HUES64 (cell line): ENCODE data around the gene LPAR6.

Experiments used
- H3K27ac ChIP-seq: 2 replicates; pipeline ENCODE4 v1.7.0; 2013; ENCODE audit warnings: low read depth, low read length, inconsistent platforms
- H3K27me3 ChIP-seq: 2 replicates; pipeline ENCODE4 v1.6.1; 2013; ENCODE audit warnings: mild to moderate bottlenecking, low read length; ENCODE audit not compliant: insufficient read depth
- H3K36me3 ChIP-seq: 2 replicates; pipeline ENCODE4 v1.6.1; 2013; ENCODE audit warnings: mild to moderate bottlenecking, low read length; ENCODE audit not compliant: insufficient read depth
- H3K4me1 ChIP-seq: 2 replicates; pipeline ENCODE4 v1.6.1; 2013; ENCODE audit warnings: mild to moderate bottlenecking, low read length, moderate library complexity; ENCODE audit not compliant: insufficient read depth
- H3K4me3 ChIP-seq: 2 replicates; pipeline ENCODE4 v1.5.1; 2013; ENCODE audit warnings: mild to moderate bottlenecking, low read length, moderate library complexity
- H3K9ac ChIP-seq: 2 replicates; pipeline ENCODE4 v1.6.1; 2013; ENCODE audit warnings: mild to moderate bottlenecking, low read depth, low read length
- H3K9me3 ChIP-seq: 2 replicates; pipeline ENCODE4 v1.6.1; 2013; ENCODE audit warnings: low read depth, low read length; ENCODE audit not compliant: insufficient read depth
- WGBS: fragments of 150-250, 120-280 bp; methylation state at CpG from one replicate; pipeline ENCODE4 v1.1.7; 2013; ENCODE audit warnings: missing lambda C conversion rate; 5-methylcytosine and 5-hydroxymethylcytosine counted together

Gene LPAR6

GRCh38 chr13:48400090-48400694 lies 12.7 kb downstream of the LPAR6 start:
- Histone ChIP-seq H3K27ac (no peak overlapping the region), H3K4me1 (no peaks in the 10 kb centered on the region), H3K9me3 (no peaks in the 10 kb centered on the region), H3K9ac (no peak overlapping the region), H3K4me3 (no peak overlapping the region), H3K36me3 (no peaks in the 10 kb centered on the region), H3K27me3 (no peaks in the 10 kb centered on the region)
- WGBS = 86% methylated on average over 1 of the region's 2 CpGs

- Histone ChIP-seq H3K27me3 (no peaks in the 10 kb centered on the region), H3K27ac (no peak overlapping the region), H3K9ac (no peak overlapping the region)
Measured at GRCh38 chr13:48398450-48399095, 14.3 kb downstream of the LPAR6 start.

GRCh38 chr13:48397744-48398143 lies 15.2 kb downstream of the LPAR6 start:
- H3K27me3 ChIP-seq = no peaks in the 10 kb centered on the region
- no peak overlapping the region for H3K9ac ChIP-seq
- H3K9me3 ChIP-seq = peaks cover 2% of the 10 kb centered on the region; the same call in 1 of the 2 replicates
- no peaks in the 10 kb centered on the region for H3K36me3 ChIP-seq
- no peak overlapping the region for H3K27ac ChIP-seq
- H3K4me3 ChIP-seq = no peak overlapping the region
- 100% methylated on average over 1 of the region's 1 CpG for whole genome bisulfite sequencing
- H3K4me1 ChIP-seq = no peaks in the 10 kb centered on the region

More at GRCh38 chr13:48398450-48399095, 14.3 kb downstream of the LPAR6 start:
- Histone ChIP-seq H3K36me3 (no peaks in the 10 kb centered on the region), H3K9me3 (peaks cover 2% of the 10 kb centered on the region; the same call in 1 of the 2 replicates), H3K4me1 (no peaks in the 10 kb centered on the region), H3K4me3 (no peak overlapping the region)

DNA sequence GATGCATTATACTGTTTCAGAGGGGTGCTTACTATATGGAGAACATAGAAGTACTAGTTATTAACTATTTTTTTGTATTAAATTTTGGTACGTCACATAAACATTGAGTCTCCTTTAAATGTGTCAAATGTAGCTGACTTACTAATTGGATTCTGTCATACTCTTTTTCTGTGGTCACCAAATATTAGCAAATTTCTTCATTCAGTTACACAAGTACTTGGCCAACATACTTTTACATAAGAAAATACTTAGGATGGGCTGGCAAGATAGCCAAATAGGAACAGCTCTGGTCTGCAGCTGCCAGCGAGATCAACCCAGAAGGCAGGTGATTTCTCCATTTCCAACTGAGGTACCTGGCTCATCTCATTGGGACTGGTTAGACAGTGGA lies 19.2 kb downstream of the LPAR6 start:
- 98% methylated on average over 2 of the region's 2 CpGs for WGBS
- peaks cover 2% of the 10 kb centered on the region; the same call in 1 of the 2 replicates for H3K9me3 ChIP-seq
- H3K27me3 ChIP-seq = no peaks in the 10 kb centered on the region
- no peak overlapping the region for H3K9ac ChIP-seq
- no peaks in the 10 kb centered on the region for H3K4me1 ChIP-seq
- no peak overlapping the region for H3K27ac ChIP-seq
- H3K4me3 ChIP-seq = no peak overlapping the region
- no peaks in the 10 kb centered on the region for H3K36me3 ChIP-seq

GRCh38 chr13:48393030-48393697 lies 19.7 kb downstream of the LPAR6 start:
- Histone ChIP-seq H3K9ac (no peak overlapping the region), H3K9me3 (peaks cover 2% of the 10 kb centered on the region; the same call in 1 of the 2 replicates), H3K36me3 (no peaks in the 10 kb centered on the region), H3K27me3 (no peaks in the 10 kb centered on the region), H3K4me1 (no peaks in the 10 kb centered on the region), H3K4me3 (no peak overlapping the region), H3K27ac (no peak overlapping the region)
- WGBS = 100% methylated on average over 2 of the region's 3 CpGs

GRCh38 chr13:48391257-48391656 lies 21.7 kb downstream of the LPAR6 start:
- Histone ChIP-seq H3K27me3 (no peaks in the 10 kb centered on the region), H3K4me1 (no peaks in the 10 kb centered on the region), H3K27ac (no peak overlapping the region), H3K4me3 (no peak overlapping the region), H3K36me3 (no peaks in the 10 kb centered on the region), H3K9me3 (peaks cover 2% of the 10 kb centered on the region; the same call in 1 of the 2 replicates), H3K9ac (no peak overlapping the region)
- WGBS = 92% methylated on average over 3 of the region's 3 CpGs

DNA sequence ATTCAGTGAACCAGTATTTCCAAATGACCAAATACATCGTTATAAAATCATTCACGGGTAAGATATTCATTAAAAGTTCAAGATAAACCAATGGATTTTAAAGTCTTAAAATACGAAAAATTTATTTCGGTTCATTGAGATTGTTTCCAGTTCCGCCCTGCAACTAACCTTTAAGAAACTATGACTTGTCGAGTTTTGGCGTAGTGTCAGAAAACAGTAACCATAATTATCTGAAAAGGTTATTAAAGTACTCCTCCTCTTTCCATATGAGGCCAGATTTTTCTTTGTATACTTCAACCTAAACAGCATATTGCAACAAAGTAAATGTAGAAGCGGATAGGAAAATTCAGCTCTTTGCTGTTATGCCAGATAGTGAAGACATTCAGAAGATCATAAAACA lies 26.1 kb downstream of the LPAR6 start:
- Histone ChIP-seq H3K4me1 (no peaks in the 10 kb centered on the region), H3K27me3 (no peaks in the 10 kb centered on the region), H3K27ac (no peak overlapping the region), H3K9ac (no peak overlapping the region), H3K9me3 (no peaks in the 10 kb centered on the region), H3K36me3 (no peaks in the 10 kb centered on the region), H3K4me3 (no peak overlapping the region)
- 96% methylated on average over 7 of the region's 8 CpGs for WGBS

DNA sequence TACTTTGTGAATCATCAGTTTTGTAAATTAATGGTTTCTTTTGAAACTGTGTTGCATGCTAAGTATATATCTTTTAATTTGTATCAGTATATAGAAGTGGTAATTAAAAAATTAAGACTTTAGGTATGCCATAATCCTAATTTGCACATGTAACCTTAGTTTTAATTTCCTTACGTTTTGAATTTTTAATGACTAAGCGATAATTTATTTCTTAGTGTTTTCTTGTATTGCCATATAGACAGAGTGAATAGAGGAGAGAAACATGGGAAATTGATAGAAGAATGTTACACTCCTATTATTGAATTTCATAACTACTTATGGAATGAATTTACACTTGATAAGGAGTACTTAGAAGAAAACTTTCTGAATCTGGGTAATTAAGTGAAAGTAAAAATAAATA lies 29.5 kb downstream of the LPAR6 start:
- H3K36me3 ChIP-seq = 0 out of 2 replicates have a peak, but pooled peaks cover 6% of the 10 kb centered on the region
- 100% methylated on average over 2 of the region's 2 CpGs for WGBS

GRCh38 chr13:48380581-48380980 lies 32.3 kb downstream of the LPAR6 start:
- Histone ChIP-seq H3K9ac (no peak overlapping the region), H3K27me3 (no peaks in the 10 kb centered on the region), H3K27ac (no peak overlapping the region), H3K9me3 (no peaks in the 10 kb centered on the region), H3K36me3 (peaks cover 10% of the 10 kb centered on the region; the same call in 1 of the 2 replicates), H3K4me3 (no peak overlapping the region), H3K4me1 (no peaks in the 10 kb centered on the region)

More for the DNA sequence above, 29.5 kb downstream of the LPAR6 start:
- H3K4me3 ChIP-seq = no peak overlapping the region
- H3K27ac ChIP-seq = no peak overlapping the region
- no peak overlapping the region for H3K9ac ChIP-seq
- H3K4me1 ChIP-seq = no peaks in the 10 kb centered on the region
- no peaks in the 10 kb centered on the region for H3K27me3 ChIP-seq
- H3K9me3 ChIP-seq = no peaks in the 10 kb centered on the region

DNA sequence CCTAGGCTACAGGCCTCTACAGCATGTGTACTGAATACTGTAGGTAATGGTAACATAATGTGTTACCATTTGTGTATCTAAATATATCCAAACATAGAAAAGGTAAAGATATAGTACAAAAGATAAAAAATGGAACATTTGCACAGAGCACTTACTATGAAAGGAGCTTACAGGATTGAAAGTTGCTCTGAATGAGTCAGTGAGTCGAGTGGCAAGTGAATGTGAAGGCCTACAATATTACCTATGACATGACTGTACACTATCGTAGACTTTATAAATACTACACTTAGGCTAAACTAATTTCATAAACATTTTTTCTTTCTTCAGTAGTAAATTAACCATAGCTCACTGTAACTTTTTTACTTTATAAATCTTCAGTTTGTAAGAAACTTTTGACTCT lies 35.1 kb downstream of the LPAR6 start:
- H3K27ac ChIP-seq = no peak overlapping the region
- no peaks in the 10 kb centered on the region for H3K9me3 ChIP-seq
- no peak overlapping the region for H3K4me3 ChIP-seq
- whole genome bisulfite sequencing = 87% methylated on average over 2 of the region's 2 CpGs
- no peaks in the 10 kb centered on the region for H3K27me3 ChIP-seq
- H3K9ac ChIP-seq = no peak overlapping the region
- H3K4me1 ChIP-seq = no peaks in the 10 kb centered on the region
- peaks cover 16% of the 10 kb centered on the region; the same call in 1 of the 2 replicates for H3K36me3 ChIP-seq

- Histone ChIP-seq H3K4me3 (no peak overlapping the region), H3K36me3 (peaks cover 6% of the 10 kb centered on the region; the same call in 1 of the 2 replicates), H3K9me3 (no peaks in the 10 kb centered on the region), H3K27ac (no peak overlapping the region), H3K9ac (no peak overlapping the region), H3K27me3 (no peaks in the 10 kb centered on the region), H3K4me1 (no peaks in the 10 kb centered on the region)
- 86% methylated on average over 1 of the region's 2 CpGs for WGBS
Measured at GRCh38 chr13:48370815-48371214, 42.1 kb downstream of the LPAR6 start.
